Transverse colon (tissue), 4 donors: ENCODE results near the gene WDR74. TPM values are rescaled to one million over a fixed set of nuclear protein-coding genes. Genes with fewer than 3 reads are reported as not detected.

Experiments used
- DNase-seq: peaks from one replicate; pipeline ENCODE4 v3.0.0-alpha.2; 2019
- H3K27ac ChIP-seq, 4 donors: fragments of 200-600 bp; sonication (generic); 2 replicates each; pipeline ENCODE4 v1.5.1; 2016 to 2018; ENCODE audit warnings: inconsistent platforms in 4 of 4
- H3K27me3 ChIP-seq: fragments of 200-600 bp; sonication (generic); 2 replicates; pipeline ENCODE4 v1.5.1; 2017; ENCODE audit warnings: inconsistent platforms
- H3K36me3 ChIP-seq, 4 donors: fragments of 200-600 bp; sonication (generic); 2 replicates each; pipeline ENCODE4 v1.5.1; 2017 to 2019; ENCODE audit warnings: inconsistent platforms in 4 of 4
- H3K4me1 ChIP-seq, 4 donors: fragments of 200-600 bp; sonication (generic); 2 replicates each; pipeline ENCODE4 v1.5.1; 2017 to 2020; ENCODE audit warnings: inconsistent platforms in 4 of 4
- H3K4me3 ChIP-seq, 4 donors: fragments of 200-600 bp; sonication (generic); 1 replicate in 1 of 4; 2 replicates in 3 of 4; pipeline versions ENCODE4 v1.5.1 to v1.6.1; 2017 to 2019; ENCODE audit warnings: inconsistent platforms in 4 of 4
- H3K9me3 ChIP-seq, 2 donors: fragments of 200-600 bp; sonication (generic); 2 replicates each; pipeline ENCODE4 v1.5.1; 2017 to 2019; ENCODE audit warnings: inconsistent platforms in 2 of 2
- EP300 ChIP-seq: sonication (generic); formaldehyde crosslinking; IDR thresholded peaks from one replicate; pipeline ENCODE4 v1.6.1; 2017; ENCODE audit warnings: antibody characterized with exemption, low read depth
- POLR2A ChIP-seq: fragments of 450-650 bp; IDR thresholded peaks from one replicate; pipeline ENCODE4 v1.6.1; 2016; ENCODE audit warnings: antibody characterized with exemption, mild to moderate bottlenecking, moderate library complexity
- POLR2AphosphoS5 ChIP-seq, 3 donors: sonication (generic); formaldehyde crosslinking; IDR thresholded peaks; one replicate each; pipeline ENCODE4 v1.6.1; 2016; ENCODE audit warnings: antibody characterized with exemption in 3 of 3
- WGBS, 2 donors: methylation state at CpG; one replicate each; pipeline ENCODE4 v1.1.5; 2018; ENCODE audit warnings: low coverage in 1 of 2; 5-methylcytosine and 5-hydroxymethylcytosine counted together
- in situ Hi-C, 4 donors: fragments of 200-750 bp; cut with MboI; loops; one replicate each; pipeline versions ENCODE4 v1.15.0 to v1.15.1; 2017; ENCODE audit warnings: low sequenced_read_pairs in 3 of 4, low pct_ligation_motif_present in 1 of 4, low pct_unique_long_range_greater_than_20kb in 1 of 4
- intact Hi-C: fragments of 100-400 bp; cut with DNase I; formaldehyde crosslinking; loops from one replicate; pipeline ENCODE4 v1.15.1; 2023; ENCODE audit warnings: low total_unique reads
- total RNA-seq, 4 donors: library from RNA; depleted of rRNA; stranded (reverse); fragments of >200 nt; gene quantifications; one replicate each; pipeline ENCODE4 v1.1.0, GENCODE V29; 2016
- TF ChIP-seq, protein P1 (sequence below), 5 experiments: fragments of 200-600 bp in 3 of 5; fragments of 450-650 bp in 2 of 5; sonication (generic) in 3 of 5; IDR thresholded peaks; 1 replicate in 2 of 5; 2 replicates in 3 of 5; pipeline ENCODE4 v1.5.1; 2016 to 2017; ENCODE audit warnings: antibody characterized with exemption in 5 of 5, inconsistent platforms in 3 of 5, mild to moderate bottlenecking in 2 of 5, moderate library complexity in 1 of 5

The WDR74 gene
- total RNA-seq: 10 to 100 TPM; 25.3 to 37.8 (median 27.6) TPM

DNA sequence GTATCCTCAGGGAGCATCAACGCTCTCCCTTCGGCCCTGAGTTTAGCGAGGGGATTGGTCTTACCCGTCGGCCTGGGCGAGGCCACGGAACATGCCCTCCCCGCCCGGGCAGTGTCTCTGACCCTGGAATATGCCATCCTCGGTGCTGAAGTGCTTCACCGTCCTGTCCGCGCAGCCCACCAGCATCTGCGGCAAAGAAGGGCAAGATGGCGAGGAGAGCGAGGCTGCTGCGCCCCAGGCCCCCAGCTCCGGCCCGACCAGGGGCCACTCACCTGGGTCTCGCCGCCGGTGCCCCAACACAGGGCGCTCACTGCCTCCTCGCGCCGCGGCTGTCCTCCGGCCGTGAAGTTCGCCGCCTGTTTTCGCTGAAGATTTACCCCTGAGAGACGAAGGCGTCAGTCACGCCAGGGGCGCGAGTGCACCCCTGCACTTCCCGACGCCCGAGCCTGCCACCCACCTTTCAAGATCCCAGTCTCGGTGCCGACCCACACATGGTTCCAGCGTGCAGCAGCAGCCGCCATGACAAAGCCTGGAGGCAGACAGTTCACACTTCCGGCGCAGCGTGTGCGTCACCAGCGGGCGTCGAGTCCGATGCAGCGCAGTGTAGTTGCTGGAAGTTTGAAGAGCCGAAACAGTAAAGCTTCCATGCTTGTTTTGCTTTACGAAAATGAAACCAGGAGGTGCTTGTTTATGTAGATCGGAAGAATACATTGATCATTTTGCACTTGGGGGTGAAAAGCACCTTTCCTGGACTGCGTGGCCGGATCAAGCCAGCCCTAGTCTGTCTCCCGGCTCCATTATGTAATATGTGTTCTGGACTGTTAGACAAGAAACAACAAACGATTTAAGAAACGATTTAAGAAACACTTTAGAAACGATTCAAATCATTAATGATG, at the start of gene WDR74:
Gene WDR74 (minus strand): TSS at position 541 of the 896 bp plus-strand sequence. CDS start 20 bp downstream, at position 521.
- WGBS, 2 donors: 0 to 3% methylated on average over 7 to 42 of the region's 62 CpGs
- in situ Hi-C loops: no loop called here
- intact Hi-C loops: no loop called here
- no peaks in the 10 kb centered on the region for H3K27me3 ChIP-seq
- peaks cover 6 to 30% (median 23%) of the 10 kb centered on the region in 4 donors for H3K4me1 ChIP-seq
- H3K27ac ChIP-seq: peak within 1 kb of the TSS; percentile 97 to 99 (median 97)
- TF ChIP-seq POLR2A: peak; percentile 70
- peak; percentile 96 to 98 (median 97) for TF ChIP-seq POLR2AphosphoS5 (IDR thresholded peaks at IDR 0.05)
- TF ChIP-seq EP300: no peak
- TF ChIP-seq, protein P1, sequence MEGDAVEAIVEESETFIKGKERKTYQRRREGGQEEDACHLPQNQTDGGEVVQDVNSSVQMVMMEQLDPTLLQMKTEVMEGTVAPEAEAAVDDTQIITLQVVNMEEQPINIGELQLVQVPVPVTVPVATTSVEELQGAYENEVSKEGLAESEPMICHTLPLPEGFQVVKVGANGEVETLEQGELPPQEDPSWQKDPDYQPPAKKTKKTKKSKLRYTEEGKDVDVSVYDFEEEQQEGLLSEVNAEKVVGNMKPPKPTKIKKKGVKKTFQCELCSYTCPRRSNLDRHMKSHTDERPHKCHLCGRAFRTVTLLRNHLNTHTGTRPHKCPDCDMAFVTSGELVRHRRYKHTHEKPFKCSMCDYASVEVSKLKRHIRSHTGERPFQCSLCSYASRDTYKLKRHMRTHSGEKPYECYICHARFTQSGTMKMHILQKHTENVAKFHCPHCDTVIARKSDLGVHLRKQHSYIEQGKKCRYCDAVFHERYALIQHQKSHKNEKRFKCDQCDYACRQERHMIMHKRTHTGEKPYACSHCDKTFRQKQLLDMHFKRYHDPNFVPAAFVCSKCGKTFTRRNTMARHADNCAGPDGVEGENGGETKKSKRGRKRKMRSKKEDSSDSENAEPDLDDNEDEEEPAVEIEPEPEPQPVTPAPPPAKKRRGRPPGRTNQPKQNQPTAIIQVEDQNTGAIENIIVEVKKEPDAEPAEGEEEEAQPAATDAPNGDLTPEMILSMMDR (IDR thresholded peaks at IDR 0.05): peak in 1 of 5 experiments; percentile 6
- peak within 1 kb of the TSS; percentile 70 to 89 (median 76) for H3K4me3 ChIP-seq
- no peaks in the 10 kb centered on the region for H3K9me3 ChIP-seq
- peaks cover 0 to 7% (median 3%) of the 10 kb centered on the region in 4 donors for H3K36me3 ChIP-seq
- DNase-seq: peak; percentile 94

DNA sequence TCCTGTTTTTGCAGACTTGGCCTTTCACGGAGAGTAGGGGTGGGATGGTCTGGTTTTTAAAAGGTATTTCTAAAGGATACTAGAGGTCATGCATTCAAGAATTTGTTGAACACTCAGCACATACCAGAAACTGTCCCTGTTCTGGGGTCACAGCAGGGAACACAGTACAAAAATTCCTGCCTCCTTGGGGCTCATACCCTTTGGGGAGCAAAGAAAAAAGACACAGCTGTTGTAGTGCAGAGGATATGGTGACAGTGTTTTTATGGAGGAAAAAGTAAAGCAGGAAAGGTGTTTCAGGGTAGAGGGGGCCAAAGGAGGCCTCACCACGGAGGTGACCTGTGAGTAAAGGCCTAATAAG, 49.7 kb upstream of the WDR74 start:
- WGBS, 2 donors: 44 to 76% methylated on average over 1 to 2 of the region's 2 CpGs

DNA sequence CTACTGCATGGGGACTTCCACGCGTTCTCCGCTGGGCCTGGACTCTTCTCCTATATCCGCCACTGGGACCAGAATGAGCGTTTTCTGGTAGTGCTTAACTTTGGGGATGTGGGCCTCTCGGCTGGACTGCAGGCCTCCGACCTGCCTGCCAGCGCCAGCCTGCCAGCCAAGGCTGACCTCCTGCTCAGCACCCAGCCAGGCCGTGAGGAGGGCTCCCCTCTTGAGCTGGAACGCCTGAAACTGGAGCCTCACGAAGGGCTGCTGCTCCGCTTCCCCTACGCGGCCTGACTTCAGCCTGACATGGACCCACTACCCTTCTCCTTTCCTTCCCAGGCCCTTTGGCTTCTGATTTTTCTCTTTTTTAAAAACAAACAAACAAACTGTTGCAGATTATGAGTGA, 49.0 kb upstream of the WDR74 start:
- intact Hi-C loops (no loop called here), in situ Hi-C loops (loop anchor here in 1 of 4 donors (25.0 kb wide), 1 partner anchor 501 kb away; no protein-coding TSS in a partner anchor)
- Histone ChIP-seq H3K36me3 (peaks cover 0 to 57% (median 26%) of the 10 kb centered on the region in 4 donors), H3K9me3 (no peaks in the 10 kb centered on the region), H3K4me3 (no peak overlapping the region), H3K27ac (peak overlapping the region in 2 of 4 donors; percentile 60 to 73), H3K4me1 (peaks cover 18 to 57% (median 24%) of the 10 kb centered on the region in 4 donors), H3K27me3 (no peaks in the 10 kb centered on the region)
- no peak for DNase-seq
- TF ChIP-seq, protein P1 (IDR thresholded peaks at IDR 0.05): no peak
- no peak for TF ChIP-seq POLR2AphosphoS5 (IDR thresholded peaks at IDR 0.05)
- TF ChIP-seq POLR2A: no peak
- TF ChIP-seq EP300: no peak
- WGBS, 2 donors: 85% methylated on average over 14 of the region's 14 CpGs; no CpG with 5 or more reads in 1 of the 2 donors

More for the DNA sequence above, 49.7 kb upstream of the WDR74 start:
- Histone ChIP-seq H3K4me3 (no peak overlapping the region), H3K4me1 (peaks cover 11 to 50% (median 18%) of the 10 kb centered on the region in 4 donors), H3K27ac (peak overlapping the region; percentile 34 to 73 (median 58)), H3K27me3 (no peaks in the 10 kb centered on the region), H3K9me3 (no peaks in the 10 kb centered on the region), H3K36me3 (peaks cover 0 to 50% (median 23%) of the 10 kb centered on the region in 4 donors)
- in situ Hi-C loops: loop anchor here in 1 of 4 donors (25.0 kb wide), 1 partner anchor 502 kb away; no protein-coding TSS in a partner anchor
- intact Hi-C loops: no loop called here
- DNase-seq: no peak
- TF ChIP-seq EP300: no peak
- no peak for TF ChIP-seq POLR2AphosphoS5 (IDR thresholded peaks at IDR 0.05)
- TF ChIP-seq POLR2A: no peak
- TF ChIP-seq, protein P1 (IDR thresholded peaks at IDR 0.05): no peak

DNA sequence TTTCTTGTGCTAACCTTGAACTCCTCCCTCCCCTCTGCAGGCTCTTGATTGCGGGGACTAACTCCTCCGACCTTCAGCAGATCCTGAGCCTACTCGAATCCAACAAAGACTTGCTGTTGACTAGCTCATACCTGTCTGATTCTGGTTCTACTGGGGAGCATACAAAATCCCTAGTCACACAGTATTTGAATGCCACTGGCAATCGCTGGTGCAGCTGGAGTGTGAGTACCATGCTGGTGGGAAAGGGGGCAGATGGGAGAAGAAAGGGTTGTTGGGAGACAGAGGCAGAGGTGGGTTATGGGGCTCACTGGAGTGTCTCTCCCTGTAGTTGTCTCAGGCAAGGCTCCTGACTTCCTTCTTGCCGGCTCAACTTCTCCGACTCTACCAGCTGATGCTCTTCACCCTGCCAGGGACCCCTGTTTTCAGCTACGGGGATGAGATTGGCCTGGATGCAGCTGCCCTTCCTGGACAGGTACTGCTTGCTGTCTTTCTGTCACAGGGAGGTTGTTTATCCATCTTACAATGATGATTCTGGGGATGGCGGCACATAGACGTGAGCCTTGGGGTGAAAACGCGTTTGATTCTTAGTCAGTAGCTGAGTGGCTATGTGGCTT, 45.9 kb upstream of the WDR74 start:
- H3K27me3 ChIP-seq: no peaks in the 10 kb centered on the region
- no peak overlapping the region for H3K4me3 ChIP-seq
- DNase-seq: no peak
- no peaks in the 10 kb centered on the region for H3K9me3 ChIP-seq
- intact Hi-C loops (no loop called here), in situ Hi-C loops (loop anchor here in 1 of 4 donors (25.0 kb wide), 1 partner anchor 498 kb away; no protein-coding TSS in a partner anchor)
- no peak for TF ChIP-seq EP300
- TF ChIP-seq POLR2AphosphoS5 (IDR thresholded peaks at IDR 0.05): no peak
- TF ChIP-seq, protein P1 (IDR thresholded peaks at IDR 0.05): no peak
- no peak for TF ChIP-seq POLR2A
- peaks cover 0 to 64% (median 27%) of the 10 kb centered on the region in 4 donors for H3K36me3 ChIP-seq
- no peak overlapping the region for H3K27ac ChIP-seq
- H3K4me1 ChIP-seq: peaks cover 32 to 68% (median 44%) of the 10 kb centered on the region in 4 donors
- 89% methylated on average over 11 of the region's 11 CpGs; no CpG with 5 or more reads in 1 of the 2 donors for WGBS, 2 donors
